T47D (cell line): ENCODE results near the gene TDRD7.

Experiments used
- DNase-seq, 2 experiments: peaks; one replicate each; pipeline versions ENCODE4 v3.0.0 to v3.0.0-alpha.2; 2011 to 2012; ENCODE audit warnings: low read depth in 1 of 2, low spot score in 1 of 2
- JUND ChIP-seq: IDR thresholded peaks from 2 replicates; pipeline ENCODE4 v1.6.1; 2012; ENCODE audit warnings: low read depth
- in situ Hi-C: cut with HindIII; loops from 2 replicates; pipeline ENCODE4 v1.10.0; 2016; ENCODE audit warnings: low sequenced_read_pairs, low pct_unique_long_range_greater_than_20kb

The TDRD7 gene

GRCh38 chr9:97502222-97502983, 90.5 kb downstream of the TDRD7 start:
- TF ChIP-seq JUND = no peak
- peak; percentile 9 to 28 for DNase-seq
- in situ Hi-C loops = no loop called here

DNA sequence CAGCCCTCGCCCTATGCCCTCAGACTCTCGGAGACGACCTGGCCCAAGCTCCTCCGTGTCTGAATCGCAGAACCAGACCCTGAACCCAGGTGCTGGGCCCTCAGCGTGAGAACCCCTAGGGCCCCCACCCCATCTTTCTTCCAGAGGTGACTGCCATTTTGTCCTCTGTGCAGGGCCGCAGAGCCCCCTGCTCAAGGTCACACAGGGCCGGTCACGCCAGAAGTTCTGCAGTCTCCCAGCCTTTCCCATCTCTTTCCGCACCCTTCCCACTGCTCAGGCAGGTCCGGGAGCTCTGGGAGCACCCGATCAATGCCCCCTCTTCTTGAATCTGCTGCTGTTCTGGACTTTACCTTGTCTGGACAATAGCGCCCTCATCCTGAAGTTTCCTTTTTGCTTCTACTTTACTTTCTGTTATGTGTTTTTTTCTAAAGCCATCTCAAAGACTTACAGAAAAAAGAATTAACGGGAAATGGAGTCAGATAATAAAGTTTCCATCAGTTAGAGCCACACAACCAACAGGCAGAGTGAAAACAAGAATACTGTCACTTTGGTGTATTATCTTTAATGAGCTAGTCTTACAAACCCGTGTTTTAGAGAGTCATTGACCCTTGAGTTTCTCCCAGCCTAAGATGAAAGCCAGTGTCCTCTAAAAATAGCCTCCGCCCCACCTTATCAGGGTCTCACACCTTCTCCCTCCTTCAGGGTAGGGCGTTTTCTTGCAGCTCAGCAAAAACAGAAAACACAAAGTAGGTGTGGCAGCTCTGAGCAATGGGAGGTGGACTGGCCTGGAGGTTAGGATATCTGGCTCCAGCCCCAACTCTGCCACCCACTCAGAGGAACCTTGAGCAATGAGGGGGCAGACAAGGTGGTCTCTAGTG, 91.3 kb downstream of the TDRD7 start:
- DNase-seq = no peak
- in situ Hi-C loops = no loop called here
- no peak for TF ChIP-seq JUND

- no peak for TF ChIP-seq JUND
- in situ Hi-C loops = no loop called here
- no peak for DNase-seq
Measured at GRCh38 chr9:97503862-97504210, 91.9 kb downstream of the TDRD7 start.

GRCh38 chr9:97504381-97505216, 92.7 kb downstream of the TDRD7 start:
- no peak for TF ChIP-seq JUND
- in situ Hi-C loops = no loop called here
- no peak for DNase-seq

DNA sequence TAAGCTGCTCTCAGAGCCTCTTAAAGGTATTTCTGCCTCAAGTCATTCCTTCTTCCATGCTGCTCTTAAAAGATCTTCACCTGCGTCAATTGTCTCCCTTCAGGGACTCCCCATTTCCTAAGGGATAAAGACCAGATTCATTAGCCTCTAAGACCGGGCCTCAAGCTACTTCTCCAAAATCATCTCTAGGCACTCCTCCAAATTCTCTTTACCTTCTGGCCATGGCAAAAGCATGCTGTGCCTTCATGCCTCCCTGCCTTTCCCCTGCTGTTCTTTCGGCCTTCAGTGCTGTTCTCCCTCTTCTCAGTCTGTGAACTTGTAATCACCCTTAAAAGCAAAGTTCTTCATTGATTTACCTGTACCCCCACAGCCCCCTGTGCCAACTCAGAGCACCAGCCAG, 93.9 kb downstream of the TDRD7 start:
- no peak for TF ChIP-seq JUND
- no peak for DNase-seq
- in situ Hi-C loops = no loop called here

- no peak for DNase-seq
- TF ChIP-seq JUND = no peak
- in situ Hi-C loops = no loop called here
Measured at GRCh38 chr9:97506306-97506705, 94.4 kb downstream of the TDRD7 start.

- in situ Hi-C loops = no loop called here
- TF ChIP-seq JUND = no peak
- DNase-seq = no peak
Measured at GRCh38 chr9:97506787-97507186, 94.9 kb downstream of the TDRD7 start.

GRCh38 chr9:97507428-97507984, 95.6 kb downstream of the TDRD7 start:
- in situ Hi-C loops = no loop called here
- TF ChIP-seq JUND = no peak
- DNase-seq = no peak

DNA sequence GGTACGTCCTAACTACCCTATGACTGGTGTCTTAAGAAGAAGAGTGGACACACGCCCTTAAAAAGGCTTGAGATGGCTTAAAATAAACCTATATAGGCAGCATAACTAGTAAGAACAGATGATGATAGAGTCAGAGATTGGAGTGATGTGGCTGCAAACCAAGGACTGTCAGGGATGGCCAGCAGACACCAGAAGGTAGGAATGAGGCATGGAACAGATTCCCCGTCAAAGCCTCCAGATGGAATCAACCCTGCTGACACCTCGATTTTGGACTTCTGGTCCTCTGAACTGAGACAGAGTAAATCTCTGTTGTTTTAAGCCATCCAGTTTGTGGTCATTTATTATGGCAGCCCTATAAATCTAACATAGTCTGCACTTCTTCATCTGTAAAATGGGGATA, 97.0 kb downstream of the TDRD7 start:
- no peak for TF ChIP-seq JUND
- in situ Hi-C loops = no loop called here
- no peak for DNase-seq

- in situ Hi-C loops = no loop called here
- TF ChIP-seq JUND = no peak
- DNase-seq = no peak
Measured at GRCh38 chr9:97510797-97511654, 99.1 kb downstream of the TDRD7 start.

DNA sequence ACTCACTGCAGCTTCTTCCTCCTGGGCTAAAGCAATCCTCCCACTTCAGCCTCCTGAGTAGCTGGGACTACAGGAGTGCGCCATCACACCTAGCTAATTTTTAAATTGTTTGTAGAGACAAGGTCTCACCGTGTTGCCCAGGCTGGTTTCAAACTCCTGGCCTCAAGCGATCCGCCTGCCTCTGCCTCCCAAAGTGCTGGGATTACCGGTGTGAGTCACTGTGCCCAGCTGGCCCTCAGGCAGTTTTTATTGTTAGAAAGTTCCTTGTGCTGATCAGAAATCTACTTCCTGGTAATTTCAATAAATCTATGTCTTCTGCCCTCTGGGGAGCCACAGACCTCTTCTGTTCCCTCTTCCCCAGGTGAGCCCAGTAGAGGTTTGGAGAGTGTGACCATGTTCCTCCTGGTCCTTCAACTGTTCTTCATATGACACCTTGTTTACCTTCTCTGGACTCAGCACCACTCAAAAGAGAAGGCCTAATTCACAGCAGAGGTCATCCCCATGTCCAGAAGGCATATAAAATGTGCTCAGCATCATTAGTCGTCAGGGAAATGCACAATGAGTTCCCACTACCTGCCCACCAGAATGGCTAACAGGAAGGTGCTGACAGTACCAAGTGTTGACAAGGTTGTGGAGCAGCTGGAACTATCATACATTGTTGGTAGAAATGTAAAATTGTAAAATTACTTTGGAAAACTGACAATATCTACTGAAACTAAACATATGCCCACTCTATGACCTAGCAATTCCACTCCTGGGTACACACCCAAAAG, 99.9 kb downstream of the TDRD7 start:
- DNase-seq = peak in 1 of 2 experiments; percentile 43
- no peak for TF ChIP-seq JUND
- in situ Hi-C loops = no loop called here
